HFF-Myc (cell line): ENCODE measurements around the gene SMYD3.

Experiments
- DNase-seq: peaks from one replicate; pipeline ENCODE4 v3.0.0-alpha.2; 2011; ENCODE audit warnings: low read depth; ENCODE audit errors: extremely low read depth
- H3K4me3 ChIP-seq: replicated peaks from 2 replicates; pipeline ENCODE4 v1.5.1; 2011; ENCODE audit warnings: low read depth, mild to moderate bottlenecking, control low read depth, low read length
- CTCF ChIP-seq: IDR thresholded peaks from 2 replicates; pipeline ENCODE4 v1.5.1; 2012; ENCODE audit warnings: mild to moderate bottlenecking, low read depth, low read length, control low read depth; ENCODE audit errors: missing control alignments

Gene SMYD3

GRCh38 chr1:245855846-245856730 is 651.0 kb downstream of the SMYD3 start:
- DNase-seq = no peak
- no peak for TF ChIP-seq CTCF
- H3K4me3 ChIP-seq = no peak overlapping the region

- no peak for DNase-seq
- H3K4me3 ChIP-seq = no peak overlapping the region
- TF ChIP-seq CTCF = no peak
Measured at GRCh38 chr1:245853291-245853690, 653.8 kb downstream of the SMYD3 start.

GRCh38 chr1:245843101-245843500 is 664.0 kb downstream of the SMYD3 start:
- H3K4me3 ChIP-seq = no peak overlapping the region
- DNase-seq = no peak
- no peak for TF ChIP-seq CTCF

GRCh38 chr1:245842106-245842505 is 665.0 kb downstream of the SMYD3 start:
- DNase-seq = no peak
- H3K4me3 ChIP-seq = no peak overlapping the region
- TF ChIP-seq CTCF = no peak

GRCh38 chr1:245840971-245841370 is 666.1 kb downstream of the SMYD3 start:
- DNase-seq = no peak
- H3K4me3 ChIP-seq = no peak overlapping the region
- TF ChIP-seq CTCF = no peak

GRCh38 chr1:245837718-245838117 is 669.4 kb downstream of the SMYD3 start:
- H3K4me3 ChIP-seq = no peak overlapping the region
- no peak for DNase-seq
- no peak for TF ChIP-seq CTCF
